Suprapubic skin (tissue), 4 donors: ENCODE results near the gene KBTBD12. TPM values are rescaled to one million over a fixed set of nuclear protein-coding genes. Genes with fewer than 3 reads are reported as not detected.

Source experiments
- DNase-seq, 2 donors: peaks; one replicate each; pipeline ENCODE4 v3.0.0-alpha.2; 2019; ENCODE audit warnings: low spot score in 2 of 2
- H3K27ac ChIP-seq: fragments of 200-600 bp; sonication (generic); one replicate; pipeline ENCODE4 v1.5.1; 2019
- H3K27me3 ChIP-seq: fragments of 200-600 bp; sonication (generic); one replicate; pipeline ENCODE4 v1.5.1; 2019
- H3K36me3 ChIP-seq: fragments of 200-600 bp; sonication (generic); one replicate; pipeline ENCODE4 v1.5.1; 2019
- H3K4me1 ChIP-seq: fragments of 200-600 bp; sonication (generic); one replicate; pipeline ENCODE4 v1.5.1; 2019
- H3K4me3 ChIP-seq: fragments of 200-600 bp; sonication (generic); one replicate; pipeline ENCODE4 v1.5.1; 2019; ENCODE audit warnings: mild to moderate bottlenecking
- H3K9me3 ChIP-seq: fragments of 200-600 bp; sonication (generic); one replicate; pipeline ENCODE4 v1.5.1; 2019
- CTCF ChIP-seq, 2 donors: fragments of 200-600 bp in 1 of 2; fragments of 450-650 bp in 1 of 2; sonication (generic) in 1 of 2; IDR thresholded peaks; one replicate each; pipeline ENCODE4 v1.5.1; 2016 to 2019; ENCODE audit warnings: antibody characterized with exemption in 2 of 2, mild to moderate bottlenecking in 1 of 2, moderate library complexity in 1 of 2
- EP300 ChIP-seq: sonication (generic); formaldehyde crosslinking; IDR thresholded peaks from one replicate; pipeline ENCODE4 v1.6.1; 2017; ENCODE audit warnings: antibody characterized with exemption
- POLR2A ChIP-seq, 2 donors: fragments of 450-650 bp; IDR thresholded peaks; one replicate each; pipeline ENCODE4 v1.6.1; 2017; ENCODE audit warnings: antibody characterized with exemption in 2 of 2, mild to moderate bottlenecking in 2 of 2, moderate library complexity in 2 of 2
- POLR2AphosphoS5 ChIP-seq, 3 donors: sonication (generic); formaldehyde crosslinking; IDR thresholded peaks; one replicate each; pipeline ENCODE4 v1.6.1; 2017; ENCODE audit warnings: antibody characterized with exemption in 3 of 3
- WGBS: methylation state at CpG from one replicate; pipeline ENCODE4 v1.1.5; 2018; 5-methylcytosine and 5-hydroxymethylcytosine counted together
- total RNA-seq, 4 donors: library from RNA; depleted of rRNA; stranded (reverse); fragments of >200 nt; gene quantifications; one replicate each; pipeline ENCODE4 v1.1.0, GENCODE V29; 2016

The KBTBD12 gene
- total RNA-seq, 4 donors from 2014 or later, result 0.72 TPM; not detected in 3

- TF ChIP-seq POLR2A (IDR thresholded peaks at IDR 0.05) (no peak), POLR2AphosphoS5 (IDR thresholded peaks at IDR 0.05) (no peak), EP300 (no peak), CTCF (IDR thresholded peaks at IDR 0.05) (no peak)
- peaks cover 10% of the 10 kb centered on the region for H3K4me1 ChIP-seq
- H3K9me3 ChIP-seq, result no peaks in the 10 kb centered on the region
- no peak overlapping the region for H3K4me3 ChIP-seq
- DNase-seq, result peak in 1 of 2 donors; percentile 58
- no peak overlapping the region for H3K27ac ChIP-seq
- 46% methylated on average over 26 of the region's 30 CpGs for WGBS
- H3K36me3 ChIP-seq, result no peaks in the 10 kb centered on the region
- peaks cover 14% of the 10 kb centered on the region for H3K27me3 ChIP-seq
These were observed 91.3 kb downstream of the KBTBD12 start for GRCh38 chr3:128006061-128007032.

DNA sequence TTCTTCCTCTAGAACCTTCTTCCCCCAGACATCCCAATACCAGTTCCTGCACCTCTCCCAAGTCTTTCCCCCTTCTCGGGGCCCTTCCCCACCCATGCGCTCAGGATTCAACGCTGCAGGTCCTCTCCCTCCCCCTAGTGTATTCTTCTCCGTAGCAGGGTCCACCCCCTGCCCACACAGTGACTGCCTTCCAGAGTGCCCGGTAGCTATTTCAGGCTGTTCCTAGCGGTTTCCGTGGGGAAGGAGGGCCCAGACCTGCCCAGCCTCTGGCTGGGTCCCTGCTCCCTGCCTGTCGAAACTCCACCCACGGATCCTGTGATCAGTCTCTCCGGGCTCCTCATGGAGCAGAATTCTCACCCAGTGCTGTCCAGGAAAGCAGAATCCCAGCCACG, 92.0 kb downstream of the KBTBD12 start:
- no peaks in the 10 kb centered on the region for H3K9me3 ChIP-seq
- peaks cover 13% of the 10 kb centered on the region for H3K4me1 ChIP-seq
- 23% methylated on average over 11 of the region's 11 CpGs for WGBS
- DNase-seq, result peak in 1 of 2 donors; percentile 29
- H3K27ac ChIP-seq, result no peak overlapping the region
- H3K36me3 ChIP-seq, result no peaks in the 10 kb centered on the region
- H3K4me3 ChIP-seq, result no peak overlapping the region
- no peak for TF ChIP-seq EP300
- no peak for TF ChIP-seq POLR2A (IDR thresholded peaks at IDR 0.05)
- no peak for TF ChIP-seq CTCF (IDR thresholded peaks at IDR 0.05)
- no peak for TF ChIP-seq POLR2AphosphoS5 (IDR thresholded peaks at IDR 0.05)
- peaks cover 14% of the 10 kb centered on the region for H3K27me3 ChIP-seq

GRCh38 chr3:128009952-128010846, 95.2 kb downstream of the KBTBD12 start:
- no peak for DNase-seq
- Histone ChIP-seq H3K36me3 (no peaks in the 10 kb centered on the region), H3K4me3 (no peak overlapping the region), H3K9me3 (no peaks in the 10 kb centered on the region), H3K4me1 (peaks cover 13% of the 10 kb centered on the region), H3K27ac (no peak overlapping the region), H3K27me3 (peaks cover 14% of the 10 kb centered on the region)
- WGBS, result 59% methylated on average over 12 of the region's 12 CpGs
- no peak for TF ChIP-seq EP300
- no peak for TF ChIP-seq POLR2A (IDR thresholded peaks at IDR 0.05)
- no peak for TF ChIP-seq CTCF (IDR thresholded peaks at IDR 0.05)
- peak in 2 of 3 donors; percentile 49 to 57 for TF ChIP-seq POLR2AphosphoS5 (IDR thresholded peaks at IDR 0.05)

DNA sequence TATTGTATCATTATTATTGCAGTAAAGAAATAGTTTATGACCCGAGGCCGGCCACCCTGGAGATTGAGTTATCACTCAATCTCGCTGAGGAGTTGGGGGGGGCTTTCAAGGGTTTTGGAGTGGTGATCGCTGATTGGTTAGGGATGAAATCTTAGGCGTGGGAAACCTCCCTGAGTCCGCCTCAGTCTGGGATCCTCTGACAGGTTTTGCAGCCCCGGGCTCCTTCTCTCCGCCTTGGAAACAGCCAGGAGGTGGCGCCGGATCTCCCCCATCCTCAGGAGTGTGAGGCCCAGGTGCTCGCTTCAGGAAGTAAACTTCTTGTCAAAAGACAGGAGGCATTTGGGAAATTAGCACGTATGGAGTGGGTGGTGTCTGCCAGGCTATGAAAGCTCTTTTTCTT, 96.1 kb downstream of the KBTBD12 start:
- WGBS, result 9% methylated on average over 11 of the region's 12 CpGs
- Histone ChIP-seq H3K9me3 (no peaks in the 10 kb centered on the region), H3K4me3 (no peak overlapping the region), H3K36me3 (no peaks in the 10 kb centered on the region), H3K27me3 (peaks cover 11% of the 10 kb centered on the region), H3K27ac (no peak overlapping the region), H3K4me1 (peaks cover 13% of the 10 kb centered on the region)
- TF ChIP-seq POLR2AphosphoS5 (IDR thresholded peaks at IDR 0.05) (no peak), EP300 (no peak), CTCF (IDR thresholded peaks at IDR 0.05) (no peak)
- DNase-seq, result no peak

DNA sequence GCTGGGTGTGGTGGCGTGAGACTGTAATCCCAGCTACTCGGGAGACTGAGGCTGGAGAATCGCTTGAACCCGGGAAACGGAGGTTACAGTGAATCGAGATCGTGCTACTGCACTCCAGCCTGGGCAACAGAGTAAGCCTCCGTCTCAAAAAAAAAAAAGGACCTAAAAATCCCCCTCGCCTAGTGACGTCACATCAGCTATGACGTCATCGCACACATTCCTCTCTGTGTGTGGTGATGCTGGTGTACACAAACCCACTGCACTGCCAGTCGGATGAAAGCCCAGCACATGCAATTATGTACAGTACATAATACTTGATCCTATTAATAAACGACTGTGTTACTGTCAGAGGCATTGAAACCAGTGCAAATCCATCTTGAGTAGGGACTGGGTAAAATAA, 97.0 kb downstream of the KBTBD12 start:
- 87% methylated on average over 14 of the region's 14 CpGs for WGBS
- H3K27ac ChIP-seq, result no peak overlapping the region
- TF ChIP-seq EP300 (no peak), POLR2A (IDR thresholded peaks at IDR 0.05) (no peak), POLR2AphosphoS5 (IDR thresholded peaks at IDR 0.05) (no peak), CTCF (IDR thresholded peaks at IDR 0.05) (no peak)
- H3K4me3 ChIP-seq, result no peak overlapping the region
- no peaks in the 10 kb centered on the region for H3K36me3 ChIP-seq
- no peak for DNase-seq
- no peaks in the 10 kb centered on the region for H3K9me3 ChIP-seq
- H3K4me1 ChIP-seq, result peaks cover 13% of the 10 kb centered on the region
- H3K27me3 ChIP-seq, result peaks cover 3% of the 10 kb centered on the region
